GM12878 (cell line): ENCODE results near the gene TOMM40.

Experiments used
- BRCA1 ChIP-seq: IDR thresholded peaks from 2 replicates; pipeline ENCODE4 v1.6.1; 2011; ENCODE audit warnings: low read depth, low read length, improper control_type of control experiment
- CEBPB ChIP-seq, 2 experiments: fragments of 150-350 bp in 1 of 2; IDR thresholded peaks; 2 replicates each; pipeline ENCODE4 v1.6.1; 2012 to 2014; ENCODE audit warnings: low read depth in 2 of 2, low read length in 2 of 2, borderline replicate concordance in 1 of 2, inconsistent platforms in 1 of 2
- EZH2 ChIP-seq: IDR thresholded peaks from 2 replicates; pipeline ENCODE4 v1.6.1; 2012; ENCODE audit warnings: low read depth, mild to moderate bottlenecking, control low read depth, inconsistent platforms, low read length, borderline replicate concordance; ENCODE audit not compliant: control insufficient read depth
- IKZF1 ChIP-seq: fragments of 450-650 bp; conservative IDR thresholded peaks from 2 replicates; pipeline ENCODE4 v1.6.1; 2017; ENCODE audit warnings: antibody characterized with exemption, mild to moderate bottlenecking
- POLR2A ChIP-seq: IDR thresholded peaks from 2 replicates; pipeline ENCODE4 v1.6.1; 2011; ENCODE audit warnings: low read depth, mild to moderate bottlenecking, low read length
- RAD21 ChIP-seq: IDR thresholded peaks from 2 replicates; pipeline ENCODE4 v1.6.1; 2011; ENCODE audit warnings: mild to moderate bottlenecking, low read depth, low read length, moderate library complexity; ENCODE audit not compliant: insufficient read depth
- ZNF217 ChIP-seq: fragments of 450-650 bp; IDR thresholded peaks from 2 replicates; pipeline ENCODE4 v1.6.1; 2017; ENCODE audit warnings: antibody characterized with exemption, mild to moderate bottlenecking
- ZNF24 ChIP-seq: fragments of 450-650 bp; IDR thresholded peaks from 2 replicates; pipeline ENCODE4 v1.6.1; 2017; ENCODE audit warnings: antibody characterized with exemption, mild to moderate bottlenecking
- ZNF274 ChIP-seq: IDR thresholded peaks from one replicate; pipeline ENCODE4 v1.8.0; 2011; ENCODE audit not compliant: insufficient read length, insufficient read depth
- TF ChIP-seq, protein P1 (sequence below), 3 experiments: IDR thresholded peaks in 2 of 3; conservative IDR thresholded peaks in 1 of 3; 2 replicates each; pipeline ENCODE4 v1.5.1; 2011; ENCODE audit warnings: low read depth in 3 of 3, low read length in 3 of 3, mild to moderate bottlenecking in 3 of 3, control low read depth in 2 of 3, moderate library complexity in 2 of 3, inconsistent platforms in 1 of 3, mixed read lengths in 1 of 3; ENCODE audit not compliant: control insufficient read depth in 2 of 3, insufficient read depth in 1 of 3; ENCODE audit errors: extremely low read depth in 1 of 3
- TF ChIP-seq, protein P2 (sequence below): IDR thresholded peaks from 2 replicates; pipeline ENCODE4 v1.6.1; 2012; ENCODE audit warnings: mild to moderate bottlenecking, low read depth, low read length
- TF ChIP-seq, protein P3 (sequence below): IDR thresholded peaks from 2 replicates; pipeline ENCODE4 v1.6.1; 2012; ENCODE audit warnings: low read depth, low read length, improper control_type of control experiment

DNA sequence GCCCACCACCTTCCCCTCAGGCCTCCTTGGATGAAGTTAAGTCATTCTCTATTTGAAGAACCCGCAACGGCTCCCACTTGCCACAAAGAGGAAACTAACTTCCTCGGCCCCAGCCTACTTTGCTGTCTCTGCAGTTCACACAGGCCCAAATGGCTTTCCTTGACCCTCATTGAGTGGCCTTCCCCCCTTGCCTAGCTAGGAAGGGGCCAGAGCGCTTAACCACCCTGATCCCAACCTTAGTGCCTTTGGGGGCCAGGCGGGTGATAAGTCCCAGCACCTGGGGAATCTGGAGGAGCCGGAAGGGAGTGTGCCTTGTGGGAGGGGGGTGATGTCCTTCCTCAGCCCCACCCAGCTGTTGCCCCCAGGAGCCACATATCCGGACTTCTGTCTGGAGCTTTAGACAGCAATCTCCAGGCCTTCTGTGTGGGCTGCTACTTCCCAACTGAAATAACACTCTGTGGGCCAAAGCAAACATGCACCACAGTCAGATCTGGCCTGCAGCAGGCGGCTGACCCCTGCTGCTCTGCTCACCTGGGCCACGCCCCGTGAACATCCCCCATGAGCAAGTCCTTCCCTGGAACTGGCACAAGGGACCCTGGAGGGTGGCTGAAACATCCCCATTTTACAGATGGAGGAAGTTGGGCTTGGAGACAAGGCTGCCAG lies 34.5 kb upstream of the TOMM40 start:
- TF ChIP-seq POLR2A = no peak
- TF ChIP-seq, protein P1, sequence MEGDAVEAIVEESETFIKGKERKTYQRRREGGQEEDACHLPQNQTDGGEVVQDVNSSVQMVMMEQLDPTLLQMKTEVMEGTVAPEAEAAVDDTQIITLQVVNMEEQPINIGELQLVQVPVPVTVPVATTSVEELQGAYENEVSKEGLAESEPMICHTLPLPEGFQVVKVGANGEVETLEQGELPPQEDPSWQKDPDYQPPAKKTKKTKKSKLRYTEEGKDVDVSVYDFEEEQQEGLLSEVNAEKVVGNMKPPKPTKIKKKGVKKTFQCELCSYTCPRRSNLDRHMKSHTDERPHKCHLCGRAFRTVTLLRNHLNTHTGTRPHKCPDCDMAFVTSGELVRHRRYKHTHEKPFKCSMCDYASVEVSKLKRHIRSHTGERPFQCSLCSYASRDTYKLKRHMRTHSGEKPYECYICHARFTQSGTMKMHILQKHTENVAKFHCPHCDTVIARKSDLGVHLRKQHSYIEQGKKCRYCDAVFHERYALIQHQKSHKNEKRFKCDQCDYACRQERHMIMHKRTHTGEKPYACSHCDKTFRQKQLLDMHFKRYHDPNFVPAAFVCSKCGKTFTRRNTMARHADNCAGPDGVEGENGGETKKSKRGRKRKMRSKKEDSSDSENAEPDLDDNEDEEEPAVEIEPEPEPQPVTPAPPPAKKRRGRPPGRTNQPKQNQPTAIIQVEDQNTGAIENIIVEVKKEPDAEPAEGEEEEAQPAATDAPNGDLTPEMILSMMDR (IDR thresholded peaks at IDR 0.05 in 2 of 3, conservative IDR thresholded peaks at IDR 0.05 in 1 of 3; ENCODE audit: control insufficient read depth in 2 of 3, extremely low read depth in 1 of 3, insufficient read depth in 1 of 3, low read depth in 3 of 3, low read length in 3 of 3) = no peak
- TF ChIP-seq, protein P2, sequence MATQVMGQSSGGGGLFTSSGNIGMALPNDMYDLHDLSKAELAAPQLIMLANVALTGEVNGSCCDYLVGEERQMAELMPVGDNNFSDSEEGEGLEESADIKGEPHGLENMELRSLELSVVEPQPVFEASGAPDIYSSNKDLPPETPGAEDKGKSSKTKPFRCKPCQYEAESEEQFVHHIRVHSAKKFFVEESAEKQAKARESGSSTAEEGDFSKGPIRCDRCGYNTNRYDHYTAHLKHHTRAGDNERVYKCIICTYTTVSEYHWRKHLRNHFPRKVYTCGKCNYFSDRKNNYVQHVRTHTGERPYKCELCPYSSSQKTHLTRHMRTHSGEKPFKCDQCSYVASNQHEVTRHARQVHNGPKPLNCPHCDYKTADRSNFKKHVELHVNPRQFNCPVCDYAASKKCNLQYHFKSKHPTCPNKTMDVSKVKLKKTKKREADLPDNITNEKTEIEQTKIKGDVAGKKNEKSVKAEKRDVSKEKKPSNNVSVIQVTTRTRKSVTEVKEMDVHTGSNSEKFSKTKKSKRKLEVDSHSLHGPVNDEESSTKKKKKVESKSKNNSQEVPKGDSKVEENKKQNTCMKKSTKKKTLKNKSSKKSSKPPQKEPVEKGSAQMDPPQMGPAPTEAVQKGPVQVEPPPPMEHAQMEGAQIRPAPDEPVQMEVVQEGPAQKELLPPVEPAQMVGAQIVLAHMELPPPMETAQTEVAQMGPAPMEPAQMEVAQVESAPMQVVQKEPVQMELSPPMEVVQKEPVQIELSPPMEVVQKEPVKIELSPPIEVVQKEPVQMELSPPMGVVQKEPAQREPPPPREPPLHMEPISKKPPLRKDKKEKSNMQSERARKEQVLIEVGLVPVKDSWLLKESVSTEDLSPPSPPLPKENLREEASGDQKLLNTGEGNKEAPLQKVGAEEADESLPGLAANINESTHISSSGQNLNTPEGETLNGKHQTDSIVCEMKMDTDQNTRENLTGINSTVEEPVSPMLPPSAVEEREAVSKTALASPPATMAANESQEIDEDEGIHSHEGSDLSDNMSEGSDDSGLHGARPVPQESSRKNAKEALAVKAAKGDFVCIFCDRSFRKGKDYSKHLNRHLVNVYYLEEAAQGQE = no peak
- TF ChIP-seq EZH2 = no peak
- TF ChIP-seq BRCA1 = no peak
- TF ChIP-seq RAD21 = no peak
- TF ChIP-seq ZNF217 = no peak
- TF ChIP-seq ZNF274 = no peak
- no peak for TF ChIP-seq CEBPB (IDR thresholded peaks at IDR 0.05; ENCODE audit: borderline replicate concordance in 1 of 2, low read depth in 2 of 2, low read length in 2 of 2)
- TF ChIP-seq IKZF1 = no peak
- TF ChIP-seq, protein P3, sequence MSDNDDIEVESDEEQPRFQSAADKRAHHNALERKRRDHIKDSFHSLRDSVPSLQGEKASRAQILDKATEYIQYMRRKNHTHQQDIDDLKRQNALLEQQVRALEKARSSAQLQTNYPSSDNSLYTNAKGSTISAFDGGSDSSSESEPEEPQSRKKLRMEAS = no peak
- no peak for TF ChIP-seq ZNF24
